Fibroblast of mammary gland (primary cell): Measurements from ENCODE around the gene MRGPRD.

Experiments
- DNase-seq: peaks from one replicate; pipeline ENCODE4 v3.0.0-alpha.2; 2010; ENCODE audit warnings: low read depth
- H3K4me3 ChIP-seq: 2 replicates; pipeline ENCODE4 v1.5.1; 2011; ENCODE audit warnings: low read depth, mild to moderate bottlenecking, low read length, moderate library complexity; ENCODE audit not compliant: control insufficient read depth
- CTCF ChIP-seq: conservative IDR thresholded peaks from 2 replicates; pipeline ENCODE4 v1.5.1; 2011; ENCODE audit warnings: low read depth, low read length, inconsistent platforms; ENCODE audit not compliant: control insufficient read depth, insufficient read depth

MRGPRD gene

DNA sequence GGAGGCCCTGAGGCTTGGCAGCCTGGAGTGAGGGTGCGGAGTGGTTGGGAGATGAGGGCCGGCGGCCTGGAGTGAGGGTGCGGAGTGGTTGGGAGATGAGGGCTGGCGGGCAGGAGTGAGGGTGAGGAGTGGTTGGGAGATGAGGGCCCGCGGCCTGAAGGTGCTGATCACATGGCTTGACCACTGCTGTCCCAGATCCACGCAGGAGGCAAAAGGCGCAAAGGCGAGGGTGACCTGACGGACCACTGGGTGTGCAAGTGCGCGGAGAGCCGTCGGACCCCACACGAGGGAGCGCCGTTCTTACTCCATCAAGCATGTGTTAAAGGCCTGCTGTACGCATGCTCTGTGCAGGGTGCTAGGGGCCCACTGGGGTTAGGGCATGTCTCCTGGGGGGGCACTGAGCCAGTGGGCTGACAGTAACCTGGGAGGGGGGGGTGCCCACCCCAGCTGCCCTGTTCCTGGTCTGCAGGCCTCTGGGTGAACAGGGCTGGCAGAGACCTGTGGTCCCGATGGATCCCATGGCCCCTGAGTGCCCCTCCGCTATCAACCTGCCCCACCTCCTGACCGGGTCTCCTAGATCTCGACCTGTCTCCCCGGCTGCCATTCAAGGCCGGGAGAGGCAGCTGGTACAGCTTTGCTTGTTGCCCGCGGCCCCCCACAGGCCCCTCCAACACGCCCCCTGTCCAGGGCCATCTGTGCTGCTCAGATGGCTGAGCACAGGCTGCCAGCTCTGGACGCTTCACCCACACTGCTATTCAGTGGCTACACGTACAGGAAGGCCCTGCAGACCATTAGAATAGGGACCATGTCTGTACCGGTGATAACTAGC lies 21.1 kb downstream of the MRGPRD start:
- no peak overlapping the region for H3K4me3 ChIP-seq
- no peak for TF ChIP-seq CTCF
- DNase-seq = no peak

DNA sequence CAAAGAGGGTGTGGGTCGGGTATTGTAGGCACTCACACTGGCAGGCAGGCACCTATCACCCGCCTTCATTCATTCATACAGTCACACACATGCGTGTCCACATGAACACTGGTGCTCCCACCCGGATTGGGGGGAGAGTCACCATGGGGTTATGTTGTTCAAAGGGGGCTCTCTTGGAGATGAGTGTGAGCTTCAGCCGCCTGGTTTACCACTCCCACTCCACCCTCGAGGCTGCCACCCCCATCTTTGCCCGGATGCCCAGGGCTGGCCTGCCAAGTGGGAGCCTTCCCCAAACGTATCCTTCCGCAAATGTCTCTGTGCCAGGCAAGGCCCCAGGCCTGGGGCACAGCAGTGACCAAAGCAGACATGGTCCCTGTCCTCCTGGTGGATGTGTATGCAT lies 22.6 kb downstream of the MRGPRD start:
- TF ChIP-seq CTCF = no peak
- DNase-seq = no peak
- no peak overlapping the region for H3K4me3 ChIP-seq

DNA sequence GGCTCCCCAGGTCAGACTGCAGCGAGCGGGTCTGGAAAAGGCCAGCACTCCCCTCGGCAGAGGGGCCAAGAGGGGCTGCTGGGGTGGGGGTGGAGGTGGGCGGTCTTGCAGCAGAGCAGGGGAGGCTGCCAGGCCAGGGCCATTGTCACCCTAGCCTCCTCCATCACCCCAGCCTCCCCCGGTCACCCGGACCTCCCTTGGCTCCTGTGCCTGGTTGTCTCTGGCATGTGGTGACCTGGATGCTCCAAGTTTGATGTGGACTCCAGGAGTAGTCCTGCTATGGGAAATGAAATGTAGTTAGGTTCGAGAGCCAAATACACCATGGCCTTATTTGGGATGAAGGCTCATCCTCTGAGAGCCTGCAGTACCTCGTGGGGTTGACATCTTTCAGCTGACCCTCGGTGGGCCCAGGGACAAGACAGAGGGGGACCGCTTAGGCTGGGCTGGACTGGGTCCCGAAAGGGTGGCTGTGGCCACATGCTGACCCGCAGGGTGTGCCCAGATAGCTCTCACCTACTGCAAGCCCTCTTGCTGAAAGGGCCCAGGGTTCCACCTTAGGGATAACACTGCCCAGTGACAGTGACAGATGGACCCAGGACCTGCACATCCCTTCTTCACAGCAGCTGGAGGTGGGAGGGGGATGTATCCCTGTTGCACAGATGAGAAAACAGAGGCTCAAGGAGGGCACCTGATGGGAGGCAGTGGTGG lies 24.1 kb downstream of the MRGPRD start:
- no peak overlapping the region for H3K4me3 ChIP-seq
- no peak for DNase-seq
- no peak for TF ChIP-seq CTCF

GRCh38 chr11:68956142-68956541 lies 24.6 kb downstream of the MRGPRD start:
- H3K4me3 ChIP-seq = no peak overlapping the region
- TF ChIP-seq CTCF = no peak
- no peak for DNase-seq

DNA sequence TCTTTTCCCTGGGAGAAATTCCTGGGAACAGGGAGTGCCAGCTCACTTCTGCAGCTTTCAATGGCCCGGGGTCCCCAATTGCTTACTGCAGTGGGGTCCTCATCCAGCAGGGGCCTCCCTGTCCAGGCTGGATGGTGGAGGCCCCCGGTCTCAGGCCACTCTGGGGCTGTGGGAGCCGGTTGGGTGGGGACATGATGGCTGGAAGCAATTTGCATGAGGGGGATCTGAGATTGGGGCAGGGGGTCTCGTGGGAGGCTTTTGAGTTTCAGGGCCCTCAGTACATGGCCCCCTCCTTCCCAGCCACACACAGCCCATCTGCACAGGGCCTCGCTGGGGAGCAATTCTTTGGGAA lies 25.2 kb downstream of the MRGPRD start:
- no peak for TF ChIP-seq CTCF
- DNase-seq = no peak
- no peak overlapping the region for H3K4me3 ChIP-seq

- H3K4me3 ChIP-seq = no peak overlapping the region
- peak; percentile 63 for DNase-seq
- TF ChIP-seq CTCF = no peak
Observed at GRCh38 chr11:68954836-68955606, 25.8 kb downstream of the MRGPRD start.
